OCI-LY1 (cell line): ENCODE data around the gene TCF19.
"Not testable (repeated sequence)": the region's sequence is repeated elsewhere in the genome, so short reads cannot be mapped to it uniquely, and the experiment has no call there.

Experiments used
- CTCF ChIP-seq: fragments of 200-600 bp; sonication (generic), shearing (Covaris generic); IDR thresholded peaks from 2 replicates; pipeline ENCODE4 v1.5.1; 2017; ENCODE audit warnings: mild to moderate bottlenecking, antibody characterized with exemption, low read length, moderate library complexity, mixed read lengths
- EZH2 ChIP-seq: fragments of 200-600 bp; sonication (generic), shearing (Covaris generic); IDR thresholded peaks from 2 replicates; pipeline ENCODE4 v1.8.0; 2017; ENCODE audit warnings: borderline replicate concordance, mixed run types, mild to moderate bottlenecking, antibody characterized with exemption, low read length, moderate library complexity, mixed read lengths

DNA sequence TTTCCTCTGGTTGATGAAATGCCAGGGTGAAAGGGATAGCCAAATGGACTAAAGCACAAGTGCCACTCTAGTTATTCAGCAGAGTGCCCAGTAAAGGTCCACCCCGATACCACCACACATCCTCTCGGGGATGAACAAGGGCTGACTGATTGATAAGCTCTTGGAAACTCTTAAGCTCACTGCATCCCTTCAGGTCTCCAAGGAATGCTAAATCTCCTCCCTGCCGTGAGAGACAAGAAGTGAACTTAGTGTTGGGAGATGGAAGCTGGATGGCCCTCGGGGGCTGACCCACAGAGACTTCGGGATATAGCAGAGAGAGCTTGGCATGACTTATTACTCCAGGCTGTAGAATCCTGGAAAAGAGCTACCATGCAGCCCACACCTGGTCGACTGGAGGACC lies 25.5 kb downstream of the TCF19 start:
- TF ChIP-seq CTCF, EZH2: not testable (repeated sequence)
